ENCODE measurements around the gene PLEKHB2.
A peak's percentile ranks its signal among the peaks of the same experiment; 100 is the strongest.
"Not testable (repeated sequence)": the region's sequence is repeated elsewhere in the genome, so short reads cannot be mapped to it uniquely, and the experiment has no call there.

The PLEKHB2 gene

GRCh38 chr2:131093696-131094462 is 11.3 kb upstream of the PLEKHB2 start:
- DNase-seq (ENCODE audit: low spot score), result no peak

GRCh38 chr2:131094463-131095281 is 10.5 kb upstream of the PLEKHB2 start:
- no peak for DNase-seq (ENCODE audit: low spot score)

- DNase-seq (ENCODE audit: low spot score), result no peak
These were observed 2.0 kb upstream of the PLEKHB2 start for GRCh38 chr2:131103165-131103564.

GRCh38 chr2:131104487-131105155 is 515 bp upstream of the PLEKHB2 start:
- DNase-seq (ENCODE audit: low spot score), result peak; percentile 67

- peak; percentile 41 for DNase-seq (ENCODE audit: low spot score)
These were observed 1.0 kb downstream of the PLEKHB2 start for GRCh38 chr2:131105950-131106801.

- no peak for DNase-seq (ENCODE audit: low spot score)
These were observed 7.4 kb downstream of the PLEKHB2 start for GRCh38 chr2:131112529-131112928.

GRCh38 chr2:131113566-131114227 is 8.6 kb downstream of the PLEKHB2 start:
- DNase-seq (ENCODE audit: low spot score), result no peak

GRCh38 chr2:131114950-131115349 is 9.8 kb downstream of the PLEKHB2 start:
- DNase-seq (ENCODE audit: low spot score), result not testable (repeated sequence)

- DNase-seq (ENCODE audit: low spot score), result no peak
These were observed 10.6 kb downstream of the PLEKHB2 start for GRCh38 chr2:131115752-131116151.

- no peak for DNase-seq (ENCODE audit: low spot score)
These were observed 15.7 kb downstream of the PLEKHB2 start for GRCh38 chr2:131120815-131121317.

- no peak for DNase-seq (ENCODE audit: low spot score)
These were observed 16.3 kb downstream of the PLEKHB2 start for GRCh38 chr2:131121464-131121863.

GRCh38 chr2:131122496-131122895 is 17.4 kb downstream of the PLEKHB2 start:
- DNase-seq (ENCODE audit: low spot score), result no peak

GRCh38 chr2:131123192-131123591 is 18.1 kb downstream of the PLEKHB2 start:
- DNase-seq (ENCODE audit: low spot score), result no peak

- no peak for DNase-seq (ENCODE audit: low spot score)
These were observed 20.1 kb downstream of the PLEKHB2 start for GRCh38 chr2:131125195-131125757.

GRCh38 chr2:131126436-131126835 is 21.3 kb downstream of the PLEKHB2 start:
- DNase-seq (ENCODE audit: low spot score), result no peak

GRCh38 chr2:131127076-131127475 is 21.9 kb downstream of the PLEKHB2 start:
- no peak for DNase-seq (ENCODE audit: low spot score)

- no peak for DNase-seq (ENCODE audit: low spot score)
These were observed 22.8 kb downstream of the PLEKHB2 start for GRCh38 chr2:131127981-131128380.

GRCh38 chr2:131130298-131130596 is 25.1 kb downstream of the PLEKHB2 start:
- no peak for DNase-seq (ENCODE audit: low spot score)

GRCh38 chr2:131132729-131133128 is 27.6 kb downstream of the PLEKHB2 start:
- no peak for DNase-seq (ENCODE audit: low spot score)

GRCh38 chr2:131140581-131140980 is 35.4 kb downstream of the PLEKHB2 start:
- no peak for DNase-seq (ENCODE audit: low spot score)

GRCh38 chr2:131142849-131143248 is 37.7 kb downstream of the PLEKHB2 start:
- DNase-seq (ENCODE audit: low spot score), result no peak
